Measurements from ENCODE around the gene INPP4B.

The INPP4B gene

DNA sequence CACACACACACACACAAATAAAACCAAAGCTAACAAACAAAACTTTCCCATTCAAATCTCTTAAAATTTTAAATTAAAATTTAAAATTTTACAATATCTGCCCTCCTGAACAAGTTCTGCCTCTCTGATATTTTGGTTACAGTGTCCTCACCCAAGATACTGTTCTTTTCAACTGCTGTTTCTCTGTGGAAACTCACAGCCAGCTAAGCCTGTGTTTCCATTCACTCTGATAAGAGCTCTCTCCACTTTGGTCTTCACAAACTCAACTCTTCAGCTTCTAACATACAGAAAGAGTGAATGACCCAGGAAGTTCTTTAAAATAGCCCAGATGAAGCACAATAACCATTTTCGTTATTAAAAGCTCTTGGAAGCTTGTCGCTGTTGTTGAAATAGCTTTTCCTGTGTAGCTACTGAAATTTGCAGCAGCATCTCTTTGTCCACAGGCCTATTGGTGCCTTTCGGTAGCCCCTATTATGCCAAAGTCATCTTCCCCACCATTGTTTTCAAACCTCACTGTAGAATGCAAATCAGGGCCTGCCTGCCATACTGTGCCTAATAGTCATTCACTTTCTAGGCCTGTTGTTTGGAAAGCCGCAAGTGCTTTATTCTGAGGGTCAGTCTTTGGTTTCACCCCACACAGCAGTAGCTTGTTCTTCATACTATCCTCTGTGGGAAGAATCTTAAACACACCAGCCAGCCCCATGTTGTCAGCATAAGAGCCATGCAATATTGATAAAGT lies 19.4 kb downstream of the INPP4B start:
- H3K14ac ChIP-seq (ENCODE audit: low read length): no peak overlapping the region
- no peak overlapping the region for H3K27ac ChIP-seq (replicated peaks; ENCODE audit: low read length)
- WGBS, 2 donors (ENCODE audit: extremely low coverage in 2 of 2, insufficient read length in 2 of 2, insufficient replicate concordance in 1 of 2): no CpG with 5 or more reads among the region's 4 CpGs

DNA sequence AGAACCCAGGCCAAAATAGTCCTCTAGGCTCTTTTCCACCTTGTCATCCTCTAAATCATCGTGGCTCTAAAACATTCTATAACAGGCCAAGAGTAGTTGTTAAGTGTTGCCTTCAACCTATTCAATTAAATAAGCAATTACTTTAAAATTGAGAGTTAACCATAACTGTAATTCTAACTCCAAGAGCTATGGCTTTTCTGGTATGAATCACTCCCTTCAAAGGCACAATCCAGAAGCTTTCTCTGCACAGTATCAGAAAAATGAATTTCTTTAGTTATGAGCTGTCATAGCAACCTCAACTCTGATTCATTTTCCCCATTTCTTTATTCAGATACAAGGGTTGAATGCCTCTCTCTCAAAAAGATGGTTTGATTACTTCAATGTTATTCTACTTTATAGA lies 21.7 kb downstream of the INPP4B start:
- H3K9me3 ChIP-seq (replicated peaks in 1 of 2; ENCODE audit: control insufficient read depth in 2 of 2, insufficient read depth in 1 of 2, low read depth in 1 of 2, low read length in 2 of 2): peaks cover 0 to 5% of the 10 kb centered on the region in 2 donors
- no CpG with 5 or more reads among the region's 1 CpG for WGBS, 2 donors (ENCODE audit: extremely low coverage in 2 of 2, insufficient read length in 2 of 2, insufficient replicate concordance in 1 of 2)
- H3K23ac ChIP-seq (ENCODE audit: low read depth, low read length, poor library complexity): no peak overlapping the region
- no peak overlapping the region for H4K91ac ChIP-seq (ENCODE audit: low read depth, low read length, poor library complexity)
- H2BK5ac ChIP-seq (ENCODE audit: low read length): no peak overlapping the region
- H3K79me1 ChIP-seq (ENCODE audit: low read depth, low read length): no peaks in the 10 kb centered on the region
- peaks cover 2 to 18% of the 10 kb centered on the region in 2 donors for H3K4me1 ChIP-seq (ENCODE audit: control insufficient read depth in 2 of 2, insufficient read depth in 1 of 2, low read depth in 1 of 2, low read length in 2 of 2)
- H2AFZ ChIP-seq (ENCODE audit: low read length): no peak overlapping the region
- DNase-seq (ENCODE audit: low spot score): no peak
- no peaks in the 10 kb centered on the region for H3K36me3 ChIP-seq (replicated peaks in 1 of 2; ENCODE audit: control insufficient read depth in 2 of 2, insufficient read depth in 2 of 2, low read length in 2 of 2)
- no peaks in the 10 kb centered on the region for H3K27me3 ChIP-seq (ENCODE audit: control insufficient read depth in 3 of 3, insufficient read depth in 3 of 3, low read depth in 1 of 3, low read length in 3 of 3)
- no peak overlapping the region for H4K8ac ChIP-seq (ENCODE audit: low read depth, low read length)
- no peak overlapping the region for H2BK120ac ChIP-seq (ENCODE audit: low read depth, low read length)
- no peak overlapping the region for H3K18ac ChIP-seq (ENCODE audit: low read length)
- H3K4ac ChIP-seq (ENCODE audit: low read length): no peak overlapping the region
- no peak overlapping the region for H3K27ac ChIP-seq (replicated peaks; ENCODE audit: low read length)
- no peak overlapping the region for H3K4me3 ChIP-seq (ENCODE audit: low read length in 2 of 2)
- H3K14ac ChIP-seq (ENCODE audit: low read length): no peak overlapping the region
- H3K9ac ChIP-seq (ENCODE audit: low read depth, low read length, poor library complexity): no peak overlapping the region
- H2BK15ac ChIP-seq (ENCODE audit: low read length): no peak overlapping the region
- H3K4me2 ChIP-seq (ENCODE audit: insufficient read depth, low read length, poor library complexity, severe bottlenecking): no peak overlapping the region
- H2BK12ac ChIP-seq (ENCODE audit: low read length): no peak overlapping the region
- H2AK5ac ChIP-seq (ENCODE audit: low read depth, low read length): no peak overlapping the region

More for the DNA sequence above, 19.4 kb downstream of the INPP4B start:
- H3K4me1 ChIP-seq (ENCODE audit: control insufficient read depth in 2 of 2, insufficient read depth in 1 of 2, low read depth in 1 of 2, low read length in 2 of 2): peaks cover 2 to 18% of the 10 kb centered on the region in 2 donors
- H3K27me3 ChIP-seq (ENCODE audit: control insufficient read depth in 3 of 3, insufficient read depth in 3 of 3, low read depth in 1 of 3, low read length in 3 of 3): no peaks in the 10 kb centered on the region
- H4K91ac ChIP-seq (ENCODE audit: low read depth, low read length, poor library complexity): no peak overlapping the region
- H3K9me3 ChIP-seq (replicated peaks in 1 of 2; ENCODE audit: control insufficient read depth in 2 of 2, insufficient read depth in 1 of 2, low read depth in 1 of 2, low read length in 2 of 2): no peaks in the 10 kb centered on the region
- no peak overlapping the region for H2BK5ac ChIP-seq (ENCODE audit: low read length)
- H3K4me3 ChIP-seq (ENCODE audit: low read length in 2 of 2): no peak overlapping the region
- no peak overlapping the region for H2BK15ac ChIP-seq (ENCODE audit: low read length)
- no peak for DNase-seq (ENCODE audit: low spot score)
- no peak overlapping the region for H3K18ac ChIP-seq (ENCODE audit: low read length)
- H2AK5ac ChIP-seq (ENCODE audit: low read depth, low read length): no peak overlapping the region
- no peak overlapping the region for H3K23ac ChIP-seq (ENCODE audit: low read depth, low read length, poor library complexity)
- no peak overlapping the region for H3K4ac ChIP-seq (ENCODE audit: low read length)
- no peak overlapping the region for H2BK120ac ChIP-seq (ENCODE audit: low read depth, low read length)
- H3K79me1 ChIP-seq (ENCODE audit: low read depth, low read length): no peaks in the 10 kb centered on the region
- H3K4me2 ChIP-seq (ENCODE audit: insufficient read depth, low read length, poor library complexity, severe bottlenecking): no peak overlapping the region
- H2AFZ ChIP-seq (ENCODE audit: low read length): peak overlapping the region; percentile 82
- no peaks in the 10 kb centered on the region for H3K36me3 ChIP-seq (replicated peaks in 1 of 2; ENCODE audit: control insufficient read depth in 2 of 2, insufficient read depth in 2 of 2, low read length in 2 of 2)
- H3K9ac ChIP-seq (ENCODE audit: low read depth, low read length, poor library complexity): no peak overlapping the region
- no peak overlapping the region for H2BK12ac ChIP-seq (ENCODE audit: low read length)
- no peak overlapping the region for H4K8ac ChIP-seq (ENCODE audit: low read depth, low read length)

DNA sequence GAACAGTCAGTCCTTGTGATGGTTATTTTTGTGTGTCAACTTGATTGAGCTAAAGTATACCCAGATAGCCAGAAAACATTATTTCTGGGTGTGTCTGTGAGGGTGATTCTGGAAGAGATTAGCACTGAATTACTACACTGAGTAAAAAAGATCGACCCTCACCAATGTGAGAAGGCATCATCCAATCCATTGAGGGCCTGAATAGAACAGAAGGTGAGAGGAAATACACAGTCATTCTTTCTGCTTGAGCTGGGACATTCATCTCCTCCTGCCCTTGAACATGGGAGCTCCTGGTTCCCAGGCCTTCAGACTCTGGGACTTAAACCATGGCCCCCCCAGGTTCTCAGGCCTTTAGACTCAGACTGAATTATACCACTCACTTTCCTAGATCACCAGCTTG lies 22.3 kb downstream of the INPP4B start:
- H2BK120ac ChIP-seq (ENCODE audit: low read depth, low read length): no peak overlapping the region
- H4K91ac ChIP-seq (ENCODE audit: low read depth, low read length, poor library complexity): no peak overlapping the region
- no peak overlapping the region for H3K9ac ChIP-seq (ENCODE audit: low read depth, low read length, poor library complexity)
- H3K9me3 ChIP-seq (replicated peaks in 1 of 2; ENCODE audit: control insufficient read depth in 2 of 2, insufficient read depth in 1 of 2, low read depth in 1 of 2, low read length in 2 of 2): peaks cover 0 to 5% of the 10 kb centered on the region in 2 donors
- no peak overlapping the region for H2AK5ac ChIP-seq (ENCODE audit: low read depth, low read length)
- no peak overlapping the region for H3K18ac ChIP-seq (ENCODE audit: low read length)
- DNase-seq (ENCODE audit: low spot score): no peak
- no peak overlapping the region for H3K4me3 ChIP-seq (ENCODE audit: low read length in 2 of 2)
- H3K4me2 ChIP-seq (ENCODE audit: insufficient read depth, low read length, poor library complexity, severe bottlenecking): no peak overlapping the region
- H4K8ac ChIP-seq (ENCODE audit: low read depth, low read length): no peak overlapping the region
- no peak overlapping the region for H2BK5ac ChIP-seq (ENCODE audit: low read length)
- no CpG with 5 or more reads among the region's 1 CpG for WGBS, 2 donors (ENCODE audit: extremely low coverage in 2 of 2, insufficient read length in 2 of 2, insufficient replicate concordance in 1 of 2)
- H3K27me3 ChIP-seq (ENCODE audit: control insufficient read depth in 3 of 3, insufficient read depth in 3 of 3, low read depth in 1 of 3, low read length in 3 of 3): no peaks in the 10 kb centered on the region
- no peaks in the 10 kb centered on the region for H3K36me3 ChIP-seq (replicated peaks in 1 of 2; ENCODE audit: control insufficient read depth in 2 of 2, insufficient read depth in 2 of 2, low read length in 2 of 2)
- H2BK12ac ChIP-seq (ENCODE audit: low read length): no peak overlapping the region
- no peak overlapping the region for H3K4ac ChIP-seq (ENCODE audit: low read length)
- H2BK15ac ChIP-seq (ENCODE audit: low read length): no peak overlapping the region
- no peaks in the 10 kb centered on the region for H3K79me1 ChIP-seq (ENCODE audit: low read depth, low read length)
- H3K27ac ChIP-seq (replicated peaks; ENCODE audit: low read length): no peak overlapping the region
- H3K14ac ChIP-seq (ENCODE audit: low read length): no peak overlapping the region
- H2AFZ ChIP-seq (ENCODE audit: low read length): no peak overlapping the region
- H3K4me1 ChIP-seq (ENCODE audit: control insufficient read depth in 2 of 2, insufficient read depth in 1 of 2, low read depth in 1 of 2, low read length in 2 of 2): peaks cover 2 to 18% of the 10 kb centered on the region in 2 donors
- H3K23ac ChIP-seq (ENCODE audit: low read depth, low read length, poor library complexity): no peak overlapping the region

DNA sequence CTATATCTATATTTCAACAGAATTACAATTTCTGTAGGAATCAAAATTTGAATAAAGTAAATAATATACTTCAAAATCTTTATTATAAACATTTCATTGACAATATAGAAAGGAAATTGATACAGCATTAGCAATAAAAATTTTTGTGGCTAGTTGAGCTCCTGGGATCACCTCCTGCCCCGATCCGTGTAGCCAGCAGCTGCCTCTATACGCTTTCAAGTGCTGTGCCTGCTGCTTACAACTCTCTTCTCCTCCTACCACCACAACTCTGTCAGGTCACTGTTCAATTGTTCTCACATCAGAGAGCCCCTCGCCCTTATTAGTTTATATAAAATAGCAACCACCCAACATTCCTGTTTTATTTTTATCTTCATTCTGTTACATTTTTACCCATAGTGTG lies 27.6 kb downstream of the INPP4B start:
- no peak overlapping the region for H2BK5ac ChIP-seq (ENCODE audit: low read length)
- H3K14ac ChIP-seq (ENCODE audit: low read length): no peak overlapping the region

More for the DNA sequence above, 27.6 kb downstream of the INPP4B start:
- no peak overlapping the region for H2BK12ac ChIP-seq (ENCODE audit: low read length)
- no peak for DNase-seq (ENCODE audit: low spot score)
- H3K4me1 ChIP-seq (ENCODE audit: control insufficient read depth in 2 of 2, insufficient read depth in 1 of 2, low read depth in 1 of 2, low read length in 2 of 2): peaks cover 2 to 4% of the 10 kb centered on the region in 2 donors
- H3K18ac ChIP-seq (ENCODE audit: low read length): no peak overlapping the region
- H3K79me1 ChIP-seq (ENCODE audit: low read depth, low read length): no peaks in the 10 kb centered on the region
- WGBS, 2 donors (ENCODE audit: extremely low coverage in 2 of 2, insufficient read length in 2 of 2, insufficient replicate concordance in 1 of 2): no CpG with 5 or more reads among the region's 4 CpGs
- H3K23ac ChIP-seq (ENCODE audit: low read depth, low read length, poor library complexity): no peak overlapping the region
- H3K4me3 ChIP-seq (ENCODE audit: low read length in 2 of 2): no peak overlapping the region
- H3K9me3 ChIP-seq (replicated peaks in 1 of 2; ENCODE audit: control insufficient read depth in 2 of 2, insufficient read depth in 1 of 2, low read depth in 1 of 2, low read length in 2 of 2): peaks cover 0 to 5% of the 10 kb centered on the region in 2 donors
- no peak overlapping the region for H2AFZ ChIP-seq (ENCODE audit: low read length)
- no peaks in the 10 kb centered on the region for H3K27me3 ChIP-seq (ENCODE audit: control insufficient read depth in 3 of 3, insufficient read depth in 3 of 3, low read depth in 1 of 3, low read length in 3 of 3)
- no peak overlapping the region for H3K27ac ChIP-seq (replicated peaks; ENCODE audit: low read length)
- H4K91ac ChIP-seq (ENCODE audit: low read depth, low read length, poor library complexity): no peak overlapping the region
- no peak overlapping the region for H3K4ac ChIP-seq (ENCODE audit: low read length)
- H3K36me3 ChIP-seq (replicated peaks in 1 of 2; ENCODE audit: control insufficient read depth in 2 of 2, insufficient read depth in 2 of 2, low read length in 2 of 2): no peaks in the 10 kb centered on the region
- no peak overlapping the region for H2BK15ac ChIP-seq (ENCODE audit: low read length)
- no peak overlapping the region for H3K4me2 ChIP-seq (ENCODE audit: insufficient read depth, low read length, poor library complexity, severe bottlenecking)
- no peak overlapping the region for H3K9ac ChIP-seq (ENCODE audit: low read depth, low read length, poor library complexity)
- no peak overlapping the region for H2BK120ac ChIP-seq (ENCODE audit: low read depth, low read length)
- H2AK5ac ChIP-seq (ENCODE audit: low read depth, low read length): no peak overlapping the region
- no peak overlapping the region for H4K8ac ChIP-seq (ENCODE audit: low read depth, low read length)
